ENCODE measurements around the gene CDH8. TPM values are rescaled to one million over a fixed set of nuclear protein-coding genes. Genes with fewer than 3 reads are reported as not detected.

Gene CDH8
- total and polyA plus RNA-seq, 2 donors (not counting 1 experiment from before 2014, with no cell fraction given): not detected

DNA sequence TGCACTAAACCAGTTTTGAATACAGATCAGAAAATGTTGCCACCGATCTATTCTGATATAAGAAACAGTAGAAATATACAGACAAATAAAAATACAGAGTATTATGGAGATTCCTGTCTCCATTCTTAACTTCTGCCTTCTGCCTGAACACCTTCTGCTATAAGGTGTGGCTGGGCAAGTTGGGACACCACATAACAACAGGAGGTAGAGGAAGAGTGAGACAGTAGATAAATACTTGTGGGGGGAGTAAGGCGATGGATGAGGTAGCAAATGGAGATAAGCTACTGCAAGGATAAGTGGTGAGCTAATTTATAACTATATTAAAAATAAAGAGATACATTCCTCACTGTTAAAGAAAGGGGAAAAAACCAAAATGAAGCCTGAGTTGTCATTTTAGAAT lies 143.7 kb downstream of the CDH8 start:
- Histone ChIP-seq H3K9me3 (ENCODE audit: control insufficient read depth, insufficient read depth, low read depth, low read length) (no peaks in the 10 kb centered on the region), H3K27ac (ENCODE audit: insufficient read depth, low read length) (no peak overlapping the region), H3K36me3 (ENCODE audit: control insufficient read depth, insufficient read depth, low read length) (no peaks in the 10 kb centered on the region), H4K20me1 (ENCODE audit: control insufficient read depth, extremely low read depth, insufficient read depth, low read length) (no peaks in the 10 kb centered on the region), H3K9ac (ENCODE audit: insufficient read depth, low read length) (no peak overlapping the region), H2AFZ (ENCODE audit: low read length) (no peak overlapping the region), H3K4me3 (replicated peaks in 1 of 4; ENCODE audit: control extremely low read depth in 1 of 4, insufficient read depth in 1 of 4, low read depth in 3 of 4, low read length in 4 of 4) (no peak overlapping the region), H3K79me2 (ENCODE audit: control insufficient read depth, insufficient read depth, low read length) (no peaks in the 10 kb centered on the region), H3K27me3 (ENCODE audit: control insufficient read depth, insufficient read depth, low read length) (no peaks in the 10 kb centered on the region), H3K4me1 (ENCODE audit: control insufficient read depth, extremely low read depth, insufficient read depth, low read length) (no peaks in the 10 kb centered on the region), H3K4me2 (ENCODE audit: extremely low read depth, insufficient read depth, low read length) (no peak overlapping the region)
- TF ChIP-seq EZH2 (IDR thresholded peaks at IDR 0.05; ENCODE audit: low read length, missing control alignments) (no peak), CTCF (conservative IDR thresholded peaks at IDR 0.05 in 1 of 2, IDR thresholded peaks at IDR 0.05 in 1 of 2; ENCODE audit: low read depth in 1 of 2, low read length in 2 of 2) (no peak)
- no peak for DNase-seq (ENCODE audit: low read depth in 2 of 2)

- H3K4me2 ChIP-seq (ENCODE audit: extremely low read depth, insufficient read depth, low read length): no peak overlapping the region
- no peaks in the 10 kb centered on the region for H3K27me3 ChIP-seq (ENCODE audit: control insufficient read depth, insufficient read depth, low read length)
- no peak overlapping the region for H3K27ac ChIP-seq (ENCODE audit: insufficient read depth, low read length)
- DNase-seq (ENCODE audit: low read depth in 2 of 2): no peak
- H4K20me1 ChIP-seq (ENCODE audit: control insufficient read depth, extremely low read depth, insufficient read depth, low read length): no peaks in the 10 kb centered on the region
- no peak overlapping the region for H3K9ac ChIP-seq (ENCODE audit: insufficient read depth, low read length)
- H2AFZ ChIP-seq (ENCODE audit: low read length): no peak overlapping the region
- H3K4me1 ChIP-seq (ENCODE audit: control insufficient read depth, extremely low read depth, insufficient read depth, low read length): no peaks in the 10 kb centered on the region
- no peaks in the 10 kb centered on the region for H3K79me2 ChIP-seq (ENCODE audit: control insufficient read depth, insufficient read depth, low read length)
- no peak overlapping the region for H3K4me3 ChIP-seq (replicated peaks in 1 of 4; ENCODE audit: control extremely low read depth in 1 of 4, insufficient read depth in 1 of 4, low read depth in 3 of 4, low read length in 4 of 4)
- no peak for TF ChIP-seq CTCF (conservative IDR thresholded peaks at IDR 0.05 in 1 of 2, IDR thresholded peaks at IDR 0.05 in 1 of 2; ENCODE audit: low read depth in 1 of 2, low read length in 2 of 2)
- TF ChIP-seq EZH2 (IDR thresholded peaks at IDR 0.05; ENCODE audit: low read length, missing control alignments): no peak
- H3K36me3 ChIP-seq (ENCODE audit: control insufficient read depth, insufficient read depth, low read length): no peaks in the 10 kb centered on the region
- no peaks in the 10 kb centered on the region for H3K9me3 ChIP-seq (ENCODE audit: control insufficient read depth, insufficient read depth, low read depth, low read length)
Measured at GRCh38 chr16:61891460-61891859, 144.8 kb downstream of the CDH8 start.

DNA sequence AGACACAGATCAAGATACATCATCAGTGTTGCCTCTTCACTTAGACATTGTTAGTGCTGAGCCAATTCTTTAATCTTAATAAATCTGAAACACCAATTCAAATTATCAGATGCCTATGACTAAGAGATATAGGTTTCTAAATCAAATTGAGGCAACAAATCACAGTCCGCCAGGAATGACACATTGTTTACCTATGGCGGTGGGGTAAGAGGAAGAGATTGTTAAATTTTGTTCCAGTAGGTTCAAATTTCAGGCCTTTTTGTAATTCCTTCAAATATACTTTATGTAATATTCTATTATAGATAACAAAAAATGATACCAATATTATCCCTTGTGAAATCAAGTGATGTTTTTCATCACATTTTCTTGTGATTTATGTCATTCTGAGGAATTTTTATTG lies 145.9 kb downstream of the CDH8 start:
- Histone ChIP-seq H3K27me3 (ENCODE audit: control insufficient read depth, insufficient read depth, low read length) (no peaks in the 10 kb centered on the region), H3K79me2 (ENCODE audit: control insufficient read depth, insufficient read depth, low read length) (no peaks in the 10 kb centered on the region), H4K20me1 (ENCODE audit: control insufficient read depth, extremely low read depth, insufficient read depth, low read length) (no peaks in the 10 kb centered on the region), H3K4me2 (ENCODE audit: extremely low read depth, insufficient read depth, low read length) (no peak overlapping the region), H3K9ac (ENCODE audit: insufficient read depth, low read length) (no peak overlapping the region), H3K27ac (ENCODE audit: insufficient read depth, low read length) (no peak overlapping the region), H3K36me3 (ENCODE audit: control insufficient read depth, insufficient read depth, low read length) (no peaks in the 10 kb centered on the region), H3K4me3 (replicated peaks in 1 of 4; ENCODE audit: control extremely low read depth in 1 of 4, insufficient read depth in 1 of 4, low read depth in 3 of 4, low read length in 4 of 4) (no peak overlapping the region), H3K9me3 (ENCODE audit: control insufficient read depth, insufficient read depth, low read depth, low read length) (no peaks in the 10 kb centered on the region), H2AFZ (ENCODE audit: low read length) (no peak overlapping the region), H3K4me1 (ENCODE audit: control insufficient read depth, extremely low read depth, insufficient read depth, low read length) (no peaks in the 10 kb centered on the region)
- TF ChIP-seq EZH2 (IDR thresholded peaks at IDR 0.05; ENCODE audit: low read length, missing control alignments) (no peak), CTCF (conservative IDR thresholded peaks at IDR 0.05 in 1 of 2, IDR thresholded peaks at IDR 0.05 in 1 of 2; ENCODE audit: low read depth in 1 of 2, low read length in 2 of 2) (no peak)
- no peak for DNase-seq (ENCODE audit: low read depth in 2 of 2)
